Measurements from ENCODE around the gene ERN1.

ERN1 gene

GRCh38 chr17:64092952-64093451 is 36.9 kb downstream of the ERN1 start:
- no peak for DNase-seq (ENCODE audit: low read depth)
- no peak overlapping the region for H3K4me3 ChIP-seq (ENCODE audit: low read depth, low read length)
- TF ChIP-seq CTCF (IDR thresholded peaks at IDR 0.05; ENCODE audit: control insufficient read depth, extremely low read depth, insufficient read depth), result no peak

- DNase-seq (ENCODE audit: low read depth), result no peak
- no peak overlapping the region for H3K4me3 ChIP-seq (ENCODE audit: low read depth, low read length)
- no peak for TF ChIP-seq CTCF (IDR thresholded peaks at IDR 0.05; ENCODE audit: control insufficient read depth, extremely low read depth, insufficient read depth)
These were observed 37.8 kb downstream of the ERN1 start for GRCh38 chr17:64092113-64092512.

- DNase-seq (ENCODE audit: low read depth), result no peak
- no peak overlapping the region for H3K4me3 ChIP-seq (ENCODE audit: low read depth, low read length)
- no peak for TF ChIP-seq CTCF (IDR thresholded peaks at IDR 0.05; ENCODE audit: control insufficient read depth, extremely low read depth, insufficient read depth)
These were observed 38.4 kb downstream of the ERN1 start for GRCh38 chr17:64091571-64091970.

GRCh38 chr17:64091116-64091515 is 38.8 kb downstream of the ERN1 start:
- no peak for TF ChIP-seq CTCF (IDR thresholded peaks at IDR 0.05; ENCODE audit: control insufficient read depth, extremely low read depth, insufficient read depth)
- no peak overlapping the region for H3K4me3 ChIP-seq (ENCODE audit: low read depth, low read length)
- DNase-seq (ENCODE audit: low read depth), result no peak

- H3K4me3 ChIP-seq (ENCODE audit: low read depth, low read length), result no peak overlapping the region
- no peak for TF ChIP-seq CTCF (IDR thresholded peaks at IDR 0.05; ENCODE audit: control insufficient read depth, extremely low read depth, insufficient read depth)
These were observed 39.8 kb downstream of the ERN1 start for GRCh38 chr17:64090144-64090543.

GRCh38 chr17:64087252-64088005 is 42.5 kb downstream of the ERN1 start:
- no peak for DNase-seq (ENCODE audit: low read depth)
- H3K4me3 ChIP-seq (ENCODE audit: low read depth, low read length), result no peak overlapping the region
- no peak for TF ChIP-seq CTCF (IDR thresholded peaks at IDR 0.05; ENCODE audit: control insufficient read depth, extremely low read depth, insufficient read depth)

More at GRCh38 chr17:64090144-64090543, 39.8 kb downstream of the ERN1 start:
- no peak for DNase-seq (ENCODE audit: low read depth)

- no peak for DNase-seq (ENCODE audit: low read depth)
- no peak for TF ChIP-seq CTCF (IDR thresholded peaks at IDR 0.05; ENCODE audit: control insufficient read depth, extremely low read depth, insufficient read depth)
These were observed 44.3 kb downstream of the ERN1 start for GRCh38 chr17:64085650-64086005.

More at GRCh38 chr17:64085650-64086005, 44.3 kb downstream of the ERN1 start:
- H3K4me3 ChIP-seq (ENCODE audit: low read depth, low read length), result no peak overlapping the region
